Measurements from ENCODE around the gene C1QTNF1.

DNA sequence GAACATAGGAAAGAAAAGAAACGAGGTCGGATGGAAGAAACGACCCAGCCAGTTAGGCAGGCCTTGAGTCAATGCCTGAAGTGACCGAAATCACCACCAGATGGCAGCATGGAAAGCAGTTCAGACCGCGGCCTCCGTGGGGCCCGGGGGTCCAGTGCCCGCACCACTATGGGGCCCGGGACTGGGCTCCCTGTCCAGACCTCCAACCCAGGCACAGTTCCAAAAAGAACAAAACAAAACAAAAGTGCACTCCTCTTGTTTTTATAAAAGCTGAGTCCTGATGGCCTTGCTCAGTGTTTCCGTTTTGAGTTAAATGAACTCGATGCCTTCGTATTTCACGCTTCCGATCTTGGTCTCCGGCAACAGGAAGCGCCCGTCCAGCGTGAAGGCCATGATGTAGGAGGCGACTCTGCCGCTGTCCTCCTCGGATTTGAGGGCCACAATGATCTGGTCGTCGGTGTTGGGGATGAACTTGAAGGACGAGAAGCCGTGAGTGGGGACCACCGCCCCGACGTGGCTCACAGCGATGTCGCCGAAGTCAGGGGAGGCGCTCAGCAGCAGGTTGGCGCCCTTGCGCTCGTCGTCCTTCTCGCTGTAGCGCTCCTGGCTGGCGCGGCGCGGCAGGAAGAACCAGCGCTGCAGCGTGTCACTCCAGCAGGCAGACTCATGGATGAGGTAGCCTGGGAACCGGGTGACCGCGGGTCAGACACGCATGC lies 30.6 kb upstream of the C1QTNF1 start:
- no peak for TF ChIP-seq EP300 (IDR thresholded peaks at IDR 0.05)
- TF ChIP-seq, protein P1, sequence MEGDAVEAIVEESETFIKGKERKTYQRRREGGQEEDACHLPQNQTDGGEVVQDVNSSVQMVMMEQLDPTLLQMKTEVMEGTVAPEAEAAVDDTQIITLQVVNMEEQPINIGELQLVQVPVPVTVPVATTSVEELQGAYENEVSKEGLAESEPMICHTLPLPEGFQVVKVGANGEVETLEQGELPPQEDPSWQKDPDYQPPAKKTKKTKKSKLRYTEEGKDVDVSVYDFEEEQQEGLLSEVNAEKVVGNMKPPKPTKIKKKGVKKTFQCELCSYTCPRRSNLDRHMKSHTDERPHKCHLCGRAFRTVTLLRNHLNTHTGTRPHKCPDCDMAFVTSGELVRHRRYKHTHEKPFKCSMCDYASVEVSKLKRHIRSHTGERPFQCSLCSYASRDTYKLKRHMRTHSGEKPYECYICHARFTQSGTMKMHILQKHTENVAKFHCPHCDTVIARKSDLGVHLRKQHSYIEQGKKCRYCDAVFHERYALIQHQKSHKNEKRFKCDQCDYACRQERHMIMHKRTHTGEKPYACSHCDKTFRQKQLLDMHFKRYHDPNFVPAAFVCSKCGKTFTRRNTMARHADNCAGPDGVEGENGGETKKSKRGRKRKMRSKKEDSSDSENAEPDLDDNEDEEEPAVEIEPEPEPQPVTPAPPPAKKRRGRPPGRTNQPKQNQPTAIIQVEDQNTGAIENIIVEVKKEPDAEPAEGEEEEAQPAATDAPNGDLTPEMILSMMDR (IDR thresholded peaks at IDR 0.05) = peak; percentile 66 to 80 (median 72)
